Ascending aorta (tissue), 2 donors: ENCODE results near the gene P2RX6. TPM values are rescaled to one million over a fixed set of nuclear protein-coding genes. Genes with fewer than 3 reads are reported as not detected.

ENCODE experiments used
- DNase-seq, 2 donors: peaks; one replicate each; pipeline ENCODE4 v3.0.0-alpha.2; 2019; ENCODE audit warnings: low spot score in 2 of 2
- H3K27ac ChIP-seq, 2 donors: fragments of 200-600 bp; sonication (generic); one replicate each; pipeline ENCODE4 v1.5.1; 2016 to 2017; ENCODE audit warnings: mild to moderate bottlenecking in 1 of 2
- H3K27me3 ChIP-seq: fragments of 200-600 bp; sonication (generic); one replicate; pipeline ENCODE4 v1.5.1; 2017
- H3K36me3 ChIP-seq, 2 donors: fragments of 200-600 bp; sonication (generic); one replicate each; pipeline ENCODE4 v1.5.1; 2016
- H3K4me1 ChIP-seq, 2 donors: fragments of 200-600 bp; sonication (generic); one replicate each; pipeline ENCODE4 v1.5.1; 2016 to 2017; ENCODE audit warnings: mild to moderate bottlenecking in 1 of 2
- H3K4me3 ChIP-seq, 2 donors: fragments of 200-600 bp; sonication (generic); one replicate each; pipeline ENCODE4 v1.5.1; 2016 to 2017; ENCODE audit warnings: mild to moderate bottlenecking in 1 of 2
- H3K9me3 ChIP-seq, 2 donors: fragments of 200-600 bp; sonication (generic); one replicate each; pipeline ENCODE4 v1.5.1; 2016
- intact Hi-C: fragments of 100-400 bp; cut with DNase I; formaldehyde crosslinking; loops from one replicate; pipeline ENCODE4 v1.15.1; 2023
- total RNA-seq: library from RNA; depleted of rRNA; stranded (reverse); fragments of >200 nt; gene quantifications from one replicate; pipeline ENCODE4 v1.1.0, GENCODE V29; 2016
- TF ChIP-seq, protein P1 (sequence below), 3 experiments: fragments of 200-600 bp in 2 of 3; fragments of 450-650 bp in 1 of 3; sonication (generic) in 2 of 3; IDR thresholded peaks; one replicate each; pipeline ENCODE4 v1.5.1; 2016 to 2019; ENCODE audit warnings: antibody characterized with exemption in 3 of 3, mild to moderate bottlenecking in 1 of 3, moderate library complexity in 1 of 3

Gene P2RX6
- total RNA-seq, 1 donor from 2014 or later = not detected

DNA sequence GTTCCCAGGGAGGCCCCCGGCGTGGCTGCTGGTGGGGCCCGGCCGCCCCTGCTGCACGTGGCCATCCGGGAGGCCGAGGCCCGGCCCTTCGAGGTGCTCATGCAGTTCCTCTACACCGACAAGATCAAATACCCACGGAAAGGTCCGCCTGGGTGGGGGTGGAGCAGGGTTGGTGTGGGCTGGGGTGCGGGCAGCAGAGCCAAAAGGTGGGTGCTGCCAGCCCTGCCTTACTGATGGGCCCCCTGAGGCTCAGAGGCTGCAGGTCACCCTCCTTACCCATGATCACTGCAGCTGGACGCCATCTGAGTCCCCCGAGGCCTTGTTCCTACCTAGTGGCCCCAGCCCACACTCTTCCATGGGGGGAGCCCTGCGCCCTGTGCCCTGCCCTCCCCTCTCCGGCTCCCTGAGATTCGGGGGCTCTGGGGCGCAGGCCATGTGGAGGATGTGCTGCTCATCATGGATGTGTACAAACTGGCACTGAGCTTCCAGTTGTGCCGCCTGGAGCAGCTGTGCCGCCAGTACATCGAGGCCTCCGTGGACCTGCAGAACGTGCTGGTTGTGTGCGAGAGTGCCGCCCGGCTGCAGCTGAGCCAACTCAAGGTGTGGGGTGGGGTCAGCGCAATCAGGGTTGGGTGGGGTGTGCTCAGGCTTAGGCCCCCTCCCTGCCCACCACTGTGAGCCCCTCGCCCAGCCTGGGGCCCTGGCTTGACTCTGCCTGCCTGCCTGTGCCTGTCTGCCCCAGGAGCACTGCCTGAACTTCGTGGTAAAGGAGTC lies 20.6 kb upstream of the P2RX6 start:
- Histone ChIP-seq H3K4me1 (no peaks in the 10 kb centered on the region), H3K27ac (no peak overlapping the region), H3K36me3 (peaks cover 43 to 89% of the 10 kb centered on the region in 2 donors), H3K9me3 (no peaks in the 10 kb centered on the region), H3K27me3 (no peaks in the 10 kb centered on the region), H3K4me3 (no peak overlapping the region)
- intact Hi-C loops = no loop called here
- TF ChIP-seq, protein P1, sequence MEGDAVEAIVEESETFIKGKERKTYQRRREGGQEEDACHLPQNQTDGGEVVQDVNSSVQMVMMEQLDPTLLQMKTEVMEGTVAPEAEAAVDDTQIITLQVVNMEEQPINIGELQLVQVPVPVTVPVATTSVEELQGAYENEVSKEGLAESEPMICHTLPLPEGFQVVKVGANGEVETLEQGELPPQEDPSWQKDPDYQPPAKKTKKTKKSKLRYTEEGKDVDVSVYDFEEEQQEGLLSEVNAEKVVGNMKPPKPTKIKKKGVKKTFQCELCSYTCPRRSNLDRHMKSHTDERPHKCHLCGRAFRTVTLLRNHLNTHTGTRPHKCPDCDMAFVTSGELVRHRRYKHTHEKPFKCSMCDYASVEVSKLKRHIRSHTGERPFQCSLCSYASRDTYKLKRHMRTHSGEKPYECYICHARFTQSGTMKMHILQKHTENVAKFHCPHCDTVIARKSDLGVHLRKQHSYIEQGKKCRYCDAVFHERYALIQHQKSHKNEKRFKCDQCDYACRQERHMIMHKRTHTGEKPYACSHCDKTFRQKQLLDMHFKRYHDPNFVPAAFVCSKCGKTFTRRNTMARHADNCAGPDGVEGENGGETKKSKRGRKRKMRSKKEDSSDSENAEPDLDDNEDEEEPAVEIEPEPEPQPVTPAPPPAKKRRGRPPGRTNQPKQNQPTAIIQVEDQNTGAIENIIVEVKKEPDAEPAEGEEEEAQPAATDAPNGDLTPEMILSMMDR (IDR thresholded peaks at IDR 0.05) = no peak
- no peak for DNase-seq

DNA sequence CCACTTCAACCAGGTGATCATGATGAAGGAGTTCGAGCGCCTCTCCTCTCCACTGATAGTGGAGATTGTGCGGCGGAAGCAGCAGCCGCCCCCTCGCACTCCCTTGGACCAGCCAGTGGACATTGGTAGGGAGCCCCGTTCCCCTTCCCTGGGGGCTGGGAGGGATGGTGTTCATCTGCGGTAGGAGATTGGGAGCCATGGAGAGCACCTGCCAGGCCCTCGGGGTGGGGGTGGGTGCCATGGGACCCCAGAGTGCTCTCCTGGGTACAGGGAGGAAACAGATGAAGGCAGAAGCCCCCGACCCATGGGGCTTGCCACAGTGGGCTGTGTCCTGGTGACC lies 20.1 kb upstream of the P2RX6 start:
- intact Hi-C loops = no loop called here
- no peak for DNase-seq
- H3K36me3 ChIP-seq = peaks cover 49 to 94% of the 10 kb centered on the region in 2 donors

DNA sequence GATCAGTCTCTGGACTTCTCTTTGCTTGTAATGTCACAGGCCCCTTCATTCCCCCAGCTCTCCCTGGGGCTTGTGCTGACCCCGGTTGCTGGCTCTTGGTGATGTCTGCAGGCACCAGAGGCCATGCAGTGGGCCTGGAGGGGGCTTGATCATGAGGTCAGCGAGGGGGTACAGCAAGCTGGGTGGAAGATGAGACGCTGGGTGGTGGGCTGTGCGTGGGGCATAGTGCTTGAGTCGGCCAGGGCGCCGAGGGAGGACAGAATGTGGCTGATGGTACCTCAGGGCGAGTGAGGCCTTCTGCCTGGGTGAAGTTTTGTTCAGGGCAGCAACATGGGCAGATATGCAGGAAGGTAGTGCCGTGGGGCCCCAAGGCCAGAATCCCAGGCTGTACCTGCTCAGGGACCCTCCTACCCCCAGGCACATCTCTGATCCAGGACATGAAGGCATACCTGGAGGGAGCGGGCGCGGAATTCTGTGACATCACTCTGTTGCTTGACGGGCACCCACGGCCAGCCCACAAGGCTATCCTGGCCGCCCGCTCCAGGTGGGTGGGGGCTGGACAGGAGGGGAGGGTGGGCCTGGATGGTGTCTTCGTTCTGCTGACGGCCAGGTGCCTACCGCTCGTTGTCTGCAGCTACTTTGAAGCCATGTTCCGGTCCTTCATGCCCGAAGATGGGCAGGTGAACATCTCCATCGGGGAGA lies 19.5 kb upstream of the P2RX6 start:
- Histone ChIP-seq H3K9me3 (no peaks in the 10 kb centered on the region), H3K27ac (no peak overlapping the region), H3K4me1 (peaks cover 0 to 10% of the 10 kb centered on the region in 2 donors), H3K36me3 (peaks cover 52 to 91% of the 10 kb centered on the region in 2 donors), H3K27me3 (no peaks in the 10 kb centered on the region), H3K4me3 (no peak overlapping the region)
- TF ChIP-seq, protein P1 (IDR thresholded peaks at IDR 0.05) = no peak
- no peak for DNase-seq
- intact Hi-C loops = no loop called here

More for the DNA sequence above, 20.1 kb upstream of the P2RX6 start:
- Histone ChIP-seq H3K27ac (no peak overlapping the region), H3K27me3 (no peaks in the 10 kb centered on the region), H3K4me3 (no peak overlapping the region), H3K4me1 (peaks cover 0 to 4% of the 10 kb centered on the region in 2 donors), H3K9me3 (no peaks in the 10 kb centered on the region)
- TF ChIP-seq, protein P1 (IDR thresholded peaks at IDR 0.05) = no peak

DNA sequence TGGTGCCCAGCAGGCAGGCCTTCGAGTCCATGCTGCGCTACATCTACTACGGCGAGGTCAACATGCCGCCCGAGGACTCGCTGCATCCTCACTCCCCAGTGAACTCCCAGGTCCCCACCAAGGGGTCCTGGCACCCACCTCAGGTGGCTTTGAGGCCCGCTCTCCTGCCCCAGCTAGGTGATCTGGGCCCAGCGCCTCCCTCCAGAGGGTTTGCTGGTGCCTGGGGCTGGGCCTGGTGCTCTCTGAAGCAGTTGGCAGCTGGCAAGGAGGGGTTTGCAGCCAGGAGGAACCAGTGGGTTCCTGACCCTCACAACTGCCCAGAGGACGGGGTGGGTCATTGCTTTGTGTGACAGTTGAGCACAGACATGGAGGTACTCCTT lies 18.9 kb upstream of the P2RX6 start:
- H3K4me3 ChIP-seq = no peak overlapping the region
- intact Hi-C loops = no loop called here
- TF ChIP-seq, protein P1 (IDR thresholded peaks at IDR 0.05) = no peak
- no peaks in the 10 kb centered on the region for H3K9me3 ChIP-seq
- peaks cover 3 to 15% of the 10 kb centered on the region in 2 donors for H3K4me1 ChIP-seq
- no peaks in the 10 kb centered on the region for H3K27me3 ChIP-seq
- no peak for DNase-seq
- H3K36me3 ChIP-seq = peaks cover 50 to 85% of the 10 kb centered on the region in 2 donors
- H3K27ac ChIP-seq = no peak overlapping the region

DNA sequence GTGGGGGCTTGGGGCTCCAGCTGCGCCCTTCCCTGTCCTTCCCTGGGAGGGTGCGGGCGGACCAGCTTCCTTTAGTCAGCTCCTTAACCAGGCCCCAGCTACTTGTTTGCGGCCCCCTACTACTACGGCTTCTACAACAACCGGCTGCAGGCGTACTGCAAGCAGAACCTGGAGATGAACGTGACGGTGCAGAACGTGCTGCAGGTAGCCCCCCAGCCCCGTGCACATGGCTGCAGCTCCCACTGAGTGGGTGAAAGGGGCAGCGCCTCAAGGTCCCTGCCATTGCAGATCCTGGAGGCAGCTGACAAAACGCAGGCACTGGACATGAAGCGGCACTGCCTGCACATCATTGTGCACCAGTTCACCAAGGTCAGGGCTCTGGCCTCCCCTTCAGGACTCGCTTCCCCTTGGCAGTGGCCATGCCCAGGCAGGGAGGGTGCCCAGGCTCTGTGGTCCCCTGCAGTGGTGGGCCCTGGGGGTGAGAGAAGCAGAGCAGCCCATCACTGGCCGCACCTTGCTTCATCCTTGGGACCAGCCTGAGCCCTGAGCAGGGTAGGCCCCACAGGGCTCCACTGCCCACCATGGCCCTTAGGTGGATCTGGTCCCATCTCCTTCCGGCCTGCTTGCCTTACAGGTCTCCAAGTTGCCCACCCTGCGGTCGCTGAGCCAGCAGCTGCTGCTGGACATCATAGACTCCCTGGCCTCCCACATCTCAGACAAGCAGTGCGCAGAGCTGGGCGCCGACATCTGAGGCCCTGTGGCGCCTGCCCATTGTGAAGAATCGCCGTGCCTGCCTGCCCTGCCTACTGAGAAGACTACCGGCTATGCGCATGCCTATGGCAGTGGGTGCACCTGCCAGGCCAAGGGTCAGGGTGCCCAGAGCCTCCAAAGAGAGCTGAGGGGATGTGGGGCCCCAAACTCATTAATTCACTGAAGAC lies 18.1 kb upstream of the P2RX6 start:
- Histone ChIP-seq H3K4me3 (no peak overlapping the region), H3K36me3 (peaks cover 42 to 77% of the 10 kb centered on the region in 2 donors), H3K27ac (no peak overlapping the region), H3K27me3 (no peaks in the 10 kb centered on the region), H3K9me3 (no peaks in the 10 kb centered on the region), H3K4me1 (peaks cover 5 to 17% of the 10 kb centered on the region in 2 donors)
- DNase-seq = no peak
- intact Hi-C loops = no loop called here
- TF ChIP-seq, protein P1 (IDR thresholded peaks at IDR 0.05) = no peak
